Measurements from ENCODE around the gene DPP3.

GRCh38 chr11:66484806-66485380, 4.7 kb downstream of the DPP3 start:
- no peak for TF ChIP-seq EZH2 (IDR thresholded peaks at IDR 0.05; ENCODE audit: borderline replicate concordance, low read depth, low read length, poor library complexity, severe bottlenecking)
- no peak for TF ChIP-seq CTCF (conservative IDR thresholded peaks at IDR 0.05; ENCODE audit: low read depth, low read length)
